GM18951 (cell line): ENCODE results near the gene B4GALNT1.

Experiments
- POLR2A ChIP-seq: IDR thresholded peaks from 4 replicates; pipeline ENCODE4 v1.6.1; 2011; ENCODE audit warnings: mild to moderate bottlenecking; ENCODE audit not compliant: insufficient read length, insufficient read depth; ENCODE audit errors: extremely low read depth
- in situ Hi-C: fragments of 300-500 bp; cut with MboI; formaldehyde crosslinking; loops from one replicate; pipeline ENCODE4 v1.12.0; 2022; ENCODE audit warnings: low sequenced_read_pairs, mixed read lengths, inconsistent platforms; ENCODE audit not compliant: unreplicated experiment

B4GALNT1 gene

GRCh38 chr12:57628280-57629191 is 4.5 kb downstream of the B4GALNT1 start:
- TF ChIP-seq POLR2A, result no peak
- in situ Hi-C loops, result no loop called here

GRCh38 chr12:57627501-57628279 is 5.3 kb downstream of the B4GALNT1 start:
- TF ChIP-seq POLR2A, result no peak
- in situ Hi-C loops, result no loop called here

GRCh38 chr12:57626921-57627445 is 6.0 kb downstream of the B4GALNT1 start:
- in situ Hi-C loops, result no loop called here
- TF ChIP-seq POLR2A, result no peak

- in situ Hi-C loops, result no loop called here
- TF ChIP-seq POLR2A, result no peak
These were observed 6.7 kb downstream of the B4GALNT1 start for GRCh38 chr12:57626111-57626920.

- in situ Hi-C loops, result no loop called here
- no peak for TF ChIP-seq POLR2A
These were observed 7.6 kb downstream of the B4GALNT1 start for GRCh38 chr12:57625261-57626032.

- no peak for TF ChIP-seq POLR2A
- in situ Hi-C loops, result no loop called here
These were observed 8.4 kb downstream of the B4GALNT1 start for GRCh38 chr12:57624441-57625220.

GRCh38 chr12:57623811-57624390 is 9.1 kb downstream of the B4GALNT1 start:
- in situ Hi-C loops, result no loop called here
- TF ChIP-seq POLR2A, result no peak

GRCh38 chr12:57623385-57623784 is 9.6 kb downstream of the B4GALNT1 start:
- no peak for TF ChIP-seq POLR2A
- in situ Hi-C loops, result no loop called here

- in situ Hi-C loops, result no loop called here
- no peak for TF ChIP-seq POLR2A
These were observed 10.4 kb downstream of the B4GALNT1 start for GRCh38 chr12:57622293-57623245.
